NCI-H526 treated with DMSO at 0.1 percent for 48 hours (cell line): Measurements from ENCODE around the gene POLRMT.
"Not testable (repeated sequence)": the region's sequence is repeated elsewhere in the genome, so short reads cannot be mapped to it uniquely, and the experiment has no call there.

ENCODE experiments used
- DNase-seq: peaks from one replicate; lab custom pipeline; 2025; lab: John Stamatoyannopoulos, UW

The POLRMT gene

DNA sequence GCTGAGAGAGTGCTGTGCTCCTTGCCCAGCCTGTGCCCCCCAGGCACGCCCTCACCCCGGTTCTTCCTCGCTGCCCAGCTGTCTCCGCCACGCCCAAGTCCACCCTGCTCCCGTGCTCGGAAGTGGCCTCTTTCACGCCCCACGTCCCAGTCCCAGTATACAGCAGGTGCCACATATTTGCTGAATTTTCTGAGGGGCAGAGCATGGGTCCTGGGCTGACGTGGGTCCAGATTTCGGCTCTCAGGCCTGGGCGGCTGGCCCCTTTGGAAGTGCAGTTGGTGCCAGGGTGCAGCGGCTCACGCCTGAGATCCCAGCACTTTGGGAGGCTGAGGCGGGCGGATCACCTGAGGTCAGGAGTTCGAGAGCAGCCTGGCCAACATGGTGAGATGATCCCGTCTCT lies 40.3 kb downstream of the POLRMT start:
- no peak for DNase-seq

DNA sequence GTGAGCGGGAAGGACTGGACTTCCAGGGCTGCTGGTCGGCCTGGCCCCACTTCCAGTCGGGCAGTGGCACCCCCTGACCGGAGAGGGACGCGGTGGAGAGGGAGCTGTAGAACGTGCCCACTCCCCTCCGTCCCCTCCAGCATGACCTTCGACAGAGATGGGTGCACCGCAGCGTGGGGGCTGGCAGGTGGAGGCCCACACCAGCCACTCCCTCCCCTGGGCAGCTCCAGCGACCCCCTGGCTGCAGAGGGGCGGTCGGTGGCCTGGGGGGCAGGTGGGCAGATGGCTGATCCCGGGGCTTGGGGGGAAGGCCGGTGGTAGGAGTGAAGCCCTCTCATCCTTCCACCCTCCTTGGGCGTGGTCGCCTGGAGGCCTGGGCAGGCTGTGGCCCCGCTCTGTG lies 41.2 kb downstream of the POLRMT start:
- DNase-seq = no peak

DNA sequence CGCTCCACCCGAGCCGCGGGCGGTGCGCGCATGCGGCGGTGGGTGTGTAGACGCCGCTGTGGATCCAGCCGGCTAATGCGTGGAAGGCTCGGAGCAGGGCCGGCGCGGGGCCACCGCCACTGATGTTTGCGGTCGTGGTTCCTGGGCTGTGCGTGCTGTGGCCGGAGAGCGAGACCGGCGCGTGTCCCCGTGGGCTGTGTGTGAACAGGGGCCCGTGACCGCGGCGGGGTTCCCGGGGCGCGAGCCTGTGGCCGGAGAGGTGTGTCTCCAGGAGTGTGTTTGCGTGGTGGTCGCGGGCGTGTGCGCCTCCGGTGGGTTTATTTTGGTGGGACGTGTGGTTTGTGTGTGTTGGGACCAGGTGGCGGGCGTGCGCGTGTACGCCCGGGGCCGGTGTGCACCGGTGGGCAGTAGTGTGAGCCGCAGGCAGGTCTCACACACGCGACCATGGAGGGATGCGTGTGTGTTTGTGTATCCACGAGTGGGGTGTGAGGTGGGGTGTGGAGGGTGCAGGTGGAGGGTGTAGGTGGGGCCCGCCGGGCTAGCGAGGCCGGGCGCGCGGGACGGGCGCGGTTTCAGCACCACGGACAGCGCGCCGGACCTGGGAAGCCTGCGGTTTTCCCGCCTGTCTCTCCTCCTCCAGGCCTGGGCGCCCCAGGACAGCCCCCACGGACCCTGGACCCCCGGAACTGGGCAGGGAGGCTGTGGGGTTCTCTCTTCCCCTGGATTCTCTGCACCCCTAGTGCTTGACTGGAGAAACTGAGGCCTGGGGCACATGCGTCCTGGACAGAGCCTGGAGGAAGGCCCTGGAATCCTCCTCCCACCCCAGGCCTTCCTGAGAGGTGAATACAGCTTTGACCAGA lies 42.0 kb downstream of the POLRMT start:
- no peak for DNase-seq

DNA sequence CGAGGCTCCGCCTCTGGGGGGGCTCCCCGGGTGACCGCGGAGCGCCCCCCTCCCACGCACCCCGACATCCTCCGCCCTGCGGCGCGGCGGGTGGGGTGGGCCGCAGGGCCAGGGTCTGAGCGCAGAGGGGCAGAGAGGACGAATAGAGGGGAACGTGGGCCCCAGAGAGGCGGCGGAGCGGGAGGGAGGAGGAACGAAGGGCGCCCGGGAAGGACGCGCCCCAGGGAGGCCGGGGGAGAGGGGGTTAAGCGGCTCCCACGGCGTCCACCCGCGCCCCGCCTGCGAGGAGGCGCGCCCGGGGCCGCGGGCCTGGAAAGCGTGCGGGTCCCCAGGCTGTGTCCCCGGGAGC lies 42.6 kb downstream of the POLRMT start:
- no peak for DNase-seq

DNA sequence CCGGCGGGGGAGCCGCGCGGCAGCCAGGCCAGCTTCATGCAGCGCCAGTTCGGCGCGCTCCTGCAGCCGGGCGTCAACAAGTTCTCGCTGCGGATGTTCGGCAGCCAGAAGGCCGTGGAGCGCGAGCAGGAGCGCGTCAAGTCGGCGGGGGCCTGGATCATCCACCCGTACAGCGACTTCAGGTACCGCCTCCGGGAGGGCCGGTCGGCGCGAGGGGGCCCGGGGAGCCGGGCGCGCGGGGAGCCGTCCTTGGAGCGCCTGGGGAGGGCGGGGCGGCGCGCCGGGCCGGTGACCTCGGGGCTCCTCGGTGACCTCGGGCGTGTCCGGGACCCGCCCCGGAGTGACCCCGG lies 43.0 kb downstream of the POLRMT start:
- no peak for DNase-seq

DNA sequence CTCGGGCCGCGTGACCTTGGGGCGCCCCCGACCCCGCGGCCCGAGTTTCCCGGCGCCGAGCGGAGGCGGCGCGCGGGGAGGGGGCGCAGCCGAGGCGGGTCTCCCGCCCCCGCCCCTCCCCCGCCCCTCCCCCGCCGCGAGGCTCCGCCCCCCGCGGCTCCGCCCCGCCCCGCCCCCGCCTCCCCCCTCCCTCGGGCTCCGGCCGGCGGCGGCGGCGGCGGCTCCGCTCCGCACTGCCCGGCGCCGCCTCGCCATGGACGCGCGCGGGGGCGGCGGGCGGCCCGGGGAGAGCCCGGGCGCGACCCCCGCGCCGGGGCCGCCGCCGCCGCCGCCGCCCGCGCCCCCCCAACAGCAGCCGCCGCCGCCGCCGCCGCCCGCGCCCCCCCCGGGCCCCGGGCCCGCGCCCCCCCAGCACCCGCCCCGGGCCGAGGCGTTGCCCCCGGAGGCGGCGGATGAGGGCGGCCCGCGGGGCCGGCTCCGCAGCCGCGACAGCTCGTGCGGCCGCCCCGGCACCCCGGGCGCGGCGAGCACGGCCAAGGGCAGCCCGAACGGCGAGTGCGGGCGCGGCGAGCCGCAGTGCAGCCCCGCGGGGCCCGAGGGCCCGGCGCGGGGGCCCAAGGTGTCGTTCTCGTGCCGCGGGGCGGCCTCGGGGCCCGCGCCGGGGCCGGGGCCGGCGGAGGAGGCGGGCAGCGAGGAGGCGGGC lies 43.5 kb downstream of the POLRMT start, which contains the start of gene HCN2:
TSS of gene HCN2 (plus strand) at position 189 of the 703 bp plus-strand sequence. CDS start at position 254, 65 bp downstream.
- DNase-seq = no peak

DNA sequence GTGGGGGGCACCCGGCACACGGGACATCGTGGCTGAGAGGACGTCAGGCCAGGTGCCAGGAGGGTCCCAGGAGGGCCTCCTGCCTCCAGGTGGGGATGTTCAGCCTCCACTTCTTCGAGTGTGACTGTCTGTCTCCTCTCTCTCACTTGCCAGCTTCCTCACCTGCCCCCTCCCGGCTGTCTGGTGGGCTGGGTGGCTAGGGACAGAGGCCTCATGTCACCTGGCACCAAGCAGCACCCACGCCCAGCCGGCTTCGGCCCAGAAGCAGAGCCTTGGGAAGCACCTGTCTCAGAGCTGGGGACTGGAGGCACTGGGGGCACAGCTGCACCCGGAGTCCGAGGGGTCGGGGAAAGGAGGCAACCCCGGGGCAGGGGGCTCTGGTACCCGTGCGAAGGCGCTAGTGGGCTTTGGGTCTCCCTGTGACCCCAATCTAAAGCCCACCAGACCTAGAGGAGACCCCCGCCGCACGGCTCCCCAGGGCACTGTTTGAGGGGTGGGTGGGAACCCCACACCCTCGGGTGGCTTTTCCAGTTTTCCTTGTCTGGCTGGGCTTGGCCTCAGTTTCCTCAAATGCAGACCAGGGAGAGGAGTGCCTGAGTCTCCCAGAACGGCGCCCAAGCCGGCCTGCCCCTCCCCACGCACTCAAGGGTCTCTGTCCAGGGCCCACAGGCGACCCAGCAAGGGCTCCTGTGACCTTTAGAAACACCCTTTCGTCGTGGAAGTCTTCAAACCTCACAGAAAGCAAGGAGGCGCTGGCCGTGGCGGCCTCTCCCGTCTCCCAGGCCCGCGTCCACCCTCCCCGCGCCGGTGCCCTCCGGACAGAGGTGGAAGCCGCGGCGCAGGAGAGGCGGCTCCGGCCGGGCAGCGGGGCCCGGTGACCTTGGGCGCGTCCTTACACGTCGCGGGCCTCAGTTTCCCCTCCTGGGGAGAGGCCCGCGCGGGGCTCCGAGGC lies 44.3 kb downstream of the POLRMT start:
- peak; percentile 15 for DNase-seq

DNA sequence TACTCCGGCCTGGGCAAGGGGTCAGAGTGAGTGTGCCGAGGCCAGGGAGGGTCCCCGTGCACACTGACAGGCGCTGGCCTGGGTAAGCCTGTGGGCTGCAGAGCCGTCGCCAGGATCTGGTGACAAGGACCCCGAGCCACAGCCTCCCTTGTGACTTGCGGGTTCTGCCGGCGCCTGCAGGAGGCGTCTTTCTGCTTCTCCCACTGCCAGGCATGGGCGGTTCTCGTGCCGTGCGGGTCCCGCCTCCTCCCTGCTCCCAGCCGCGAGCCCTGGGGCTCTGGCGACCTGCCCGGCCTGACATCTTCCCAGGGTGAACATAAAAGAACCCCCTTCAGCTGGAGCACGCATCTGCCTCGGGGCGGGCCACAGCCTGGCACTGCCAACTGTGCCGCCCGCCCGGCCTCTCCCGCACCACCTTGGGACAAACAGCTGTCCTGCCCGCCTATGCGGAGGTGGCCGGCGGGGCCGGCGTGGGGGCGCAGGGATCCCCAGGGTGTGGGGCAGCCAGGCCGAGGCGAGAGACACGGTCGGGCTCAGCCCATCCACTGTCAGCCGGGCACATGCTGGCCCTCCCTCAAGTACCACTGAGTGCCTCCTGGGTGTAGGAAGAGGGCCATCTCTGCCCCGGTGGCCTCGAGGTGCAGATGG lies 45.1 kb downstream of the POLRMT start:
- peak; percentile 43 for DNase-seq

DNA sequence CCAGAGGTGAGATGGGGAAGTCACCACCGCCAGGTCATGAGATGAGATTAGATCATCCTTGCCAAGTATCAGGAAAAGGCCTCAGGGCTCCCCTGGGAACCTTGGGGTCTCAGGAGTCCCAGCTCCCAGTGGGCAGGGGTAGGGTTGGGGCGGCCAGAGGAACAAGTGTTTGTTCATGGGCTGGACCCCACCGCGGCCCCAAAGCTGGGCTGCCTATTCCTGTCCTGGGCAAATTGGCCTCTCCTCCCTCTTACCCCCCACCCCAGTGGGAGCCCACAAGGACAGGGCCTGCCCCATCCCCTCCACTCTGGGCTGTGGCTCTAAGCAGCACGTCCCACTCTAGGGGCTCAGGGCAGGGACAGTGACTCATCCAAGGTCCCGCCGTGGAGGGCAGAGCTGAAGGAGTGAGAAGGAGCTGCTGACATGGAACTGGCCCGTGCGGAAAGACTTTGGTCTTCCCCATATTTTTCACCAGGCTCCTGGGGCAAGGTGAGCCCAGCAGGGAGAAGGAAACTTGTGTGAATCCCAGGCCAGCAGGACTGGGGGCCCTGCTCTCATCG lies 47.7 kb downstream of the POLRMT start:
- DNase-seq = no peak

DNA sequence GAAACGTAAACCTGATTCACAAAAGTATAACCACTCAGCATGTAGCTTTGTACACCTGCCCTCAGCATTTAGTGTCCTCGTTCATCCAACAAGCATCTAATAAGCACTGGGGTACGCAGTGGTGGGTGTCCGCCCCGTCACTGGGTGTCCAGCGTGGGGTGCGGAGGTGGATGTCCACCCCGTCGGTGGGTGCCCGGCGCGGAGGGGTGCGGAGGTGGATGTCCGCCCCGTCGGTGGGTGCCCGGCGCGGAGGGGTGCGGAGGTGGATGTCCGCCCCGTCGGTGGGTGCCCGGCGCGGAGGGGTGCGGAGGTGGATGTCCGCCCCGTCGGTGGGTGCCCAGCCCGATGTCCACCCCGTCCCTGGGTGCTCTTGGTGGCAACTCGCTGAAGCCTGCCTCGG lies 48.2 kb downstream of the POLRMT start:
- DNase-seq = not testable (repeated sequence)

DNA sequence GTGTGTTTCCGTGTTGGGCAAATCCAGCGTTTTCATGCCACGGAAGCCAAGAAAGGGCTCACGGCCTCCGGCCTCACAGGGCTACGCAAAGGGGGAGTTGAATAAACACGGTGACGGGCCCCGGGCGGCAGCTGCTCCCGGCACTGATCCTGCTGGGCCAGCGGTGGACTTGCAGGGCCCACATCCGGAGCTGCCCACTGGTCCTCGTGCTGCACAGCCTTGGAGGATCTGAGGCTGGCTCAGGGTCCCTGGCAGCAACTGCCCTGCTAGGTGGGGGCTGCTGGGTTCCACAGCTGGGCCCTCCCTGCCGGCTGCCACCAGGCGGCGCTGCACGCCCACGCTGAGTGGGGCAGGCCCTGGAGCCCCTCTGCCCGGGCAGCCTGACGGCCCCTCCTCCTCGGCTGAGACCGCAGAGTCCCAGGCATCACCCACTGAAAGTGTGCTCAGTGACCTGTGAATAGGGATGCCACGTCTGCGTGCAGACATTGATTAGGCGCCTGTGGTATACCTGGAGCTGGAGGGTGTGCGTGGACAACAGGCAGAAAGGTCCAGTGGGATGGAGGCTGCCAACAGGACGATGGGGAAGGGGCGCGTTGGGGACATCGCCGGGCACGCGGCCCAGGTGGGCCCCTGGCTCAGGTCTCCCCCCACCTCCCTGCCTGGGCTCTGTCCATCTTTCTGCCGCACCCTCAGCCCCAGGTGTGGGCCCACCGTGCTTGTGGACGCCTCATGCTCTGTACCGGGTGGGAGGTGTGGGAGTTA lies 48.9 kb downstream of the POLRMT start:
- DNase-seq = no peak

DNA sequence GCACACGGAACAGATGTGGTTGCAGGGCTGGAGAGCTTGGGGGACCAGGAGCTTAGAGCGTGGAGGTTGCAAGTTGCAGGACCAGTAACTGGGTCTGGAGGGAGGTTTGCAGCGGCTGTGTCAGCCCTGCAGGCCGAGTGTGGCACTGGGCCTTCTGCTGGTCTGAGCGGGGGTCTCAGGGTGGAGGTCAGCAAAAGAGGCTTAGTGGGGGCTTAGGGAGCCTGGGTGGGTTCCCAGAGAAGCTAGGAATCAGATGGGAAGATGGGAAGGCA lies 49.4 kb downstream of the POLRMT start:
- DNase-seq = no peak

DNA sequence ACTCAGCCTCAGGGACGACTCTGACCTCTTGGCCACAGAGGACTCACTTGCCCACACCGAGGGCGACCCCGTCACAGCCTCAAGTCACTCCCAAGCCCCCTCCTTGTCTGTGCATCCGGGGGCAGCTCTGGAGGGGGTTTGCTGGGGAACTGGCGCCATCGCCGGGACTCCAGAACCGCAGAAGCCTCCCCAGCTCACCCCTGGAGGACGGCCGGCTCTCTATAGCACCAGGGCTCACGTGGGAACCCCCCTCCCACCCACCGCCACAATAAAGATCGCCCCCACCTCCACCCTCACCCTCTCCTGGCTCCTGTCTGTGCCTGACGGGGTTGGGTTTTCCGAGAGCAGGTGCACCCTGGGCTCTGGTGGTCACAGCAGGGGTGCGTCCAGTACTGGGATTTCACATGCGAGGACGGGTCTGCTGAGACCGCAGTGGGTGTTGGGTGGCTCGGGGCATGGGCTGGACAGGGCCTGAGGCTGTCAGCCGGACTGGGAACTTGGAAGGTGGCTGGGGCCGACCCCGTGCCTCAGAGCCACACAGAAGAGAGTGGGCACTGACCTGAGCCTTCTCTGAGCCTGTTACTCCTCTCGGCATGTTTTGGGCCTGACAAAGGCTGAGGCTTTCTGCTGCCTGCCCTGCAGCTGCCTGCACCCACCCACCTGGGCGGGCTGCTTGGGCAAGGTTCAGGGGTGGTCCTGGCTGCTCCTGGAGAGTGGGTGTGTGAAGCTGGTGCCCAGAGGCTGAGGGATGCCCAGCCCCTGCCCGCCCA lies 50.0 kb downstream of the POLRMT start:
- DNase-seq = no peak

DNA sequence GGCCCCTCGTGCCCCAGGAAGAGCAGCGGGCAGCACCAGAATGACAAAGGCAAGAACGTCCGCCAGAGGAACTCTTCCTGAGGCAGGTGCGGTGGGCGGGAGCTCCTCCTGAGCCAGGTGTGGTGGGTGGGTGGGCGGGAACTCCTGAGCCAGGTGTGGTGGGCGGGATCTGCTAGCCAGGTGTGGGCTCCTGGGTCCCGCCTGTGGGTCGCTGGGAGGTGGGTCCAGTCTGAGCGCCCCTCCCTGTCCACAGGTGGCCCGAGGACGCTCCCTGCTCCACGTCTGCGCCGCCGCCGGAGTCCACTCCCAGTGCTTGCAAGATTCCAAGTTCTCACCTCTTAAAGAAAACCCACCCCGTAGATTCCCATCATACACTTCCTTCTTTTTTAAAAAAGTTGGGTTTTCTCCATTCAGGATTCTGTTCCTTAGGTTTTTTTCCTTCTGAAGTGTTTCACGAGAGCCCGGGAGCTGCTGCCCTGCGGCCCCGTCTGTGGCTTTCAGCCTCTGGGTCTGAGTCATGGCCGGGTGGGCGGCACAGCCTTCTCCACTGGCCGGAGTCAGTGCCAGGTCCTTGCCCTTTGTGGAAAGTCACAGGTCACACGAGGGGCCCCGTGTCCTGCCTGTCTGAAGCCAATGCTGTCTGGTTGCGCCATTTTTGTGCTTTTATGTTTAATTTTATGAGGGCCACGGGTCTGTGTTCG lies 50.7 kb downstream of the POLRMT start:
- no peak for DNase-seq

DNA sequence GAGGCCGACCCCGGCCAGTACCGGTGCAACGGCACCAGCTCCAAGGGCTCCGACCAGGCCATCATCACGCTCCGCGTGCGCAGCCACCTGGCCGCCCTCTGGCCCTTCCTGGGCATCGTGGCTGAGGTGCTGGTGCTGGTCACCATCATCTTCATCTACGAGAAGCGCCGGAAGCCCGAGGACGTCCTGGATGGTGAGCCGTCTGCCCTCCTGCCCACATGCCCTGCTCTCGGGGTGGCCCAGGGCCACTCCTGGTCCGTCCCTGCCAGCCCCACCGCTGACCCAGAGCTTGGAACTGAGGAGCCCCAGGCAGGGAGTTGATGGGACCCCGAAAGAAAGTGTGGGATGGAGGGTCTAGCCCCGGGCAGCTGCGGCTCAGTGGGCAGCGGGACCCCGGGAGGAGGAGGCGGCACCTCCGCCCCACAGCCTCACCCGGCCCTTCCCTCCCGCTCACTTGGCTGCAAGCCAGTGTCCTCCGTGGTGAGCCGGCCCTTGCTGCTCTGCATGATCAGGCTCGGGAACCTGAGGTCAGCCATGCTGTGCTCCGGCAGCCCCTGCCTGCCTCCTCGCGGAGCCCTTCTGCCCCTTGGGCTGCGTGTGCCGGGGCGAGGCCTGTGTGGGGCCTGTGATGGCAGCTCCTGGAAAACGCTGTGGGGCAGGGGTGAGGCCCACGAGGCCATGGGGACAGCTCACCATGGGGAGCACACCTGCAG lies 51.8 kb downstream of the POLRMT start:
- DNase-seq = no peak

DNA sequence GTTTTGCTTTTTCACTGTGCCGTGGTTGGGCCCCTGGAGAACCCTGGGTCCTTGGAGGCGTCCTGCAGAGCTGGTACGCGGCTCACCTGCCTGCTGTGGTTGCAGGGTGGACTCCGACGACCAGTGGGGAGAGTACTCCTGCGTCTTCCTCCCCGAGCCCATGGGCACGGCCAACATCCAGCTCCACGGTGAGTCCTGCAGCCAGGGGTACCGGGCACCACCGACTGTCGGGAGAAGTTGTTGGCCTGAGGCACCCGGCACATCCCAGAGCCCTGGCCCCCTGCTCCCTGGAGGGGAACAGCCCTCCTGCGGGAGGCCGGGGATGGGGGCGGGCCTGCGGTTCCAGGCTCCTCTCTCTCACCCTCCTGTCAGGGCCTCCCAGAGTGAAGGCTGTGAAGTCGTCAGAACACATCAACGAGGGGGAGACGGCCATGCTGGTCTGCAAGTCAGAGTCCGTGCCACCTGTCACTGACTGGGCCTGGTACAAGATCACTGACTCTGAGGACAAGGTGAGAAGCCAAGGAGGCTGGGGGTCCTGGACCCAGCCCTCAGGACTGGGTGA lies 53.0 kb downstream of the POLRMT start:
- no peak for DNase-seq

DNA sequence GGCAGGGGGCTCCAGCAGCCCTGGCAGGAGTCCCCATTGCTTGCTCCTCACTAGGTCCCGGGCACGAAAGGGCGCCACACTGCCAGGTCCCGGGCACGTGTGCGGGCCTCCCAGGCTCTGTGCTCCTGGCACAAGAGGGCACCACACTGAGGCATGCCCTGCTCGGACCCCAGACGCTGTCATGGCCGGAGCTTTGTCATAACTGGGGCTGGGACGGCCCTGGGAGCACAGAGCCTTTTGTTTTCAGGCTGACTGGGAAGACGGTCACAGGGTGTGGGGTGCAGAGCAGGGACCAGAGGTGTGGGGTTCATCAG lies 53.5 kb downstream of the POLRMT start:
- no peak for DNase-seq

DNA sequence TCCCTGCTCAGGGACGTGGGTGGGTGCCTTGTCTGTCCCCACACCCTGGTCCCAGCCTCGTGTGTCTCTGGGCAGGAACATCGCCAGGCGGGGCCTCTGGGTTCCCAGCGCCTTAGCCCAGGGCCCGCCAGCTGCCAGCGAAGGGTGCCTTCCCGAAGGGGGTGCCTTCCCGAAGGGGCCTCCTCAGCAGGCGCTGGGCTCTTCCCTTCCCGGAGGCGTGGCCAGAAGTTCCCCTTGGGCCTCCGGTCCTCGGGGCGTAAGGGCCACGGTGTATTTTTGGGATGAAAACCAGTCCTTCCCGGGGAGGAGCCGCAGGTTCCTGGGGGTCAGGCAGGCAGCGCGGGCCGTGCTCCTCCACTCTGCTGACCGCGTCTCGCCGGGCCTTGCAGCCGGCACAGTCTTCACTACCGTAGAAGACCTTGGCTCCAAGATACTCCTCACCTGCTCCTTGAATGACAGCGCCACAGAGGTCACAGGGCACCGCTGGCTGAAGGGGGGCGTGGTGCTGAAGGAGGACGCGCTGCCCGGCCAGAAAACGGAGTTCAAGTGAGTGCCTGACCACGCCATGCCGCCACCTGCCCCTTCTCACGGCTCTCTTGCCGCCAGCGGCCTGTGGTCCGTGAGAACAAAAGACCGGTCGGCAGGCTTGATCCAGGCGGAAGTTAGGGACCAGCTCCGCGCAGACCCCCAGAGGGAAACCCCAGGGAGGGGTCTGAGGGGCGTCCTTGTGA lies 54.1 kb downstream of the POLRMT start:
- DNase-seq = no peak
